ENCODE measurements around the gene SERPINE3. TPM values are rescaled to one million over a fixed set of nuclear protein-coding genes. Genes with fewer than 3 reads are reported as not detected.

SERPINE3 gene
- total RNA-seq (not detected), polyA plus RNA-seq (not detected), total RNA-seq (not detected)

DNA sequence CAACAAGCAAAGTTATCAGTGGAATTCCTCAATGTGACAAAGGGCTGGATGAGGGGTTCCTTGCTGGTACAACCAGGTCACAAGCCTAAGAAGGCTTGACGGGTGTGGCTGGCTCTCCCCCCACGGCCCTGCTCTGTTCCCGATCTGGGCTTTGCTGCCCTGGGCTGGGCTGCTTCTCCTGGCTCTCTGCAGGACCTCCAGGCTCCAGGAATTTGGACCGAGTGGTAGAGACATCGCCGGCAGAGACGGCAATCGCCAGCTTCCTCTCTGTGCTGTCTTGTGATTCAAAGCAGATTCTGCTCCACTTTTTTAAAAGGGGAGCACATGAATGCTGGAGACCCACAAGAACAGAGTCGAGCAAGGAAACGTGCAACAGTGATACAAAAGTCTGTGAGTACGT, at the start of gene SERPINE3:
Gene SERPINE3, plus strand, starts transcription at position 338 of the 400 bp plus-strand sequence. CDS start 1,401 bp downstream, outside the sequence.
- ATAC-seq (no peak), DNase-seq (no peak)
- POLR2A ChIA-PET, result no interaction called here
- Histone ChIP-seq H3K4me1 (ENCODE audit: control insufficient read depth in 2 of 2, insufficient read depth in 2 of 2, low read length in 2 of 2) (no peaks in the 10 kb centered on the region), H3K36me3 (ENCODE audit: control insufficient read depth in 2 of 3, insufficient read depth in 3 of 3, low read length in 3 of 3) (no peaks in the 10 kb centered on the region), H3K27me3 (ENCODE audit: control insufficient read depth in 2 of 2, insufficient read depth in 2 of 2, low read length in 2 of 2) (no peaks in the 10 kb centered on the region), H3K4me3 (ENCODE audit: low read length) (no peak within 1 kb of the TSS), H3K27ac (ENCODE audit: low read depth, low read length) (no peak within 1 kb of the TSS), H3K9me3 (ENCODE audit: control insufficient read depth in 2 of 3, low read length in 3 of 3) (no peaks in the 10 kb centered on the region)
- no peak within 1 kb of the TSS for H3K4me3 Mint-ChIP-seq
- H3K27ac Mint-ChIP-seq, result no peak within 1 kb of the TSS
- intact Hi-C loops (cut with micrococcal nuclease), result no loop called here
- no peaks in the 10 kb centered on the region for H3K27me3 Mint-ChIP-seq
- H3K9me3 Mint-ChIP-seq, result no peaks in the 10 kb centered on the region
- CTCF ChIA-PET, result no interaction called here
- H3K4me1 Mint-ChIP-seq, result peaks cover 0 to 8% (median 0%) of the 10 kb centered on the region in 7 donors
- H3K36me3 Mint-ChIP-seq, result peaks cover 0 to 5% (median 0%) of the 10 kb centered on the region in 5 donors

DNA sequence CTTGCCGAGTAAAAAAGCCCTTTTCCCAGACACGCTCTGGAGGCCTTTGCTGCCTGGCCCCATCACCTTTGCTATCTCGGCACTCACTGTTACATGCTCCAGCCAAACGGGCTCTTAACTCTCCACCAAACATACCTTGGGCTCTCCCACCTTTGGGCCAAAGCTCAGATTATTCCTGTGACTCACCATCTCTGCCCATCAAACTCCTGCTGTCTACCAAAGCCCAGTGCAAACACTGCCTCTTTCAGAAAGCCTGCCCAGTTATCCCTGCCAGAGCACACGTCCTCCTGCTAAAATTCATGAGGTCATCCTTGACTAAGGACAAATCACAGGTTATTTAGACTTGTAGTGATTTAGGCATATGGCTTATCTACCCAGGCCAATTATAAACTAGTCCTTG, 48.1 kb upstream of the SERPINE3 start:
- H3K4me1 Mint-ChIP-seq, result peaks cover 0 to 3% (median 0%) of the 10 kb centered on the region in 7 donors
- Histone ChIP-seq H3K36me3 (ENCODE audit: control insufficient read depth in 2 of 3, insufficient read depth in 3 of 3, low read length in 3 of 3) (no peaks in the 10 kb centered on the region), H3K4me3 (ENCODE audit: low read length) (no peak overlapping the region), H3K9me3 (ENCODE audit: control insufficient read depth in 2 of 3, low read length in 3 of 3) (no peaks in the 10 kb centered on the region), H3K27me3 (ENCODE audit: control insufficient read depth in 2 of 2, insufficient read depth in 2 of 2, low read length in 2 of 2) (no peaks in the 10 kb centered on the region), H3K4me1 (ENCODE audit: control insufficient read depth in 2 of 2, insufficient read depth in 2 of 2, low read length in 2 of 2) (no peaks in the 10 kb centered on the region), H3K27ac (ENCODE audit: low read depth, low read length) (no peak overlapping the region)
- no peak overlapping the region for H3K4me3 Mint-ChIP-seq
- H3K9me3 Mint-ChIP-seq, result no peaks in the 10 kb centered on the region
- ChIA-PET POLR2A (no interaction called here), CTCF (no interaction called here)
- H3K27ac Mint-ChIP-seq, result no peak overlapping the region
- H3K36me3 Mint-ChIP-seq, result no peaks in the 10 kb centered on the region
- no peak for ATAC-seq
- peaks cover 0 to 9% (median 0%) of the 10 kb centered on the region in 5 donors for H3K27me3 Mint-ChIP-seq
- intact Hi-C loops (cut with micrococcal nuclease), result no loop called here
- DNase-seq, result no peak

DNA sequence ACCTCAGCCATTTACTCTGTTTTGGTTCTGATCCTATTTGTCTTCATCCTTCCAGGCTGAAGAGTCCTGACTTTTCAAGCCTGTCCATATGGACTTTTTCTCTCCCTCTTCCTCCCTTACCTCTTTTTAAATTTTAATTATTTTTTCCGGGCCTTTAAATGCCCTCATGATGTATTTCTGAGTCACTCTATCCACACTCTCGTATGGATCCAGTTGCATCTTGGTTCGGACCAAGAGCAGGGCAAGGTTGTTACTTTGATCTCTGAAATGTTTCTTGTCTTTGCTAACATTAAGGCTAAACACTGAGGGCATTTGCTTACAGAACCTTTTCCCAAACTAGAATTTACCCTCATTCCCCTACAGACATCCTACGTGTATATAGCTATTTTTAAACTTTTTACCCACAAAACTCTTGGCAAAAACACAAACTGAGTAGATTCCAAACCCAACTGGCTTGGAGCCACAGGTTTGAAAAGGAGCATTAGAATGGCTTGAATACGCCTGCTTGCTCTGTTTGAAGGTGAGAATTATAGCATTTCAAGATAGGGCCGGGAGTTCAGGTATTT, 47.4 kb upstream of the SERPINE3 start:
- Histone ChIP-seq H3K4me3 (ENCODE audit: low read length) (no peak overlapping the region), H3K27me3 (ENCODE audit: control insufficient read depth in 2 of 2, insufficient read depth in 2 of 2, low read length in 2 of 2) (no peaks in the 10 kb centered on the region), H3K9me3 (ENCODE audit: control insufficient read depth in 2 of 3, low read length in 3 of 3) (no peaks in the 10 kb centered on the region), H3K27ac (ENCODE audit: low read depth, low read length) (no peak overlapping the region), H3K36me3 (ENCODE audit: control insufficient read depth in 2 of 3, insufficient read depth in 3 of 3, low read length in 3 of 3) (no peaks in the 10 kb centered on the region), H3K4me1 (ENCODE audit: control insufficient read depth in 2 of 2, insufficient read depth in 2 of 2, low read length in 2 of 2) (no peaks in the 10 kb centered on the region)
- Mint-ChIP-seq H3K9me3 (no peaks in the 10 kb centered on the region), H3K4me1 (no peaks in the 10 kb centered on the region), H3K4me3 (no peak overlapping the region), H3K27ac (no peak overlapping the region), H3K36me3 (no peaks in the 10 kb centered on the region), H3K27me3 (peaks cover 0 to 7% (median 0%) of the 10 kb centered on the region in 5 donors)
- intact Hi-C loops (cut with micrococcal nuclease), result no loop called here
- DNase-seq, result no peak
- no peak for ATAC-seq
- ChIA-PET CTCF (no interaction called here), POLR2A (no interaction called here)

DNA sequence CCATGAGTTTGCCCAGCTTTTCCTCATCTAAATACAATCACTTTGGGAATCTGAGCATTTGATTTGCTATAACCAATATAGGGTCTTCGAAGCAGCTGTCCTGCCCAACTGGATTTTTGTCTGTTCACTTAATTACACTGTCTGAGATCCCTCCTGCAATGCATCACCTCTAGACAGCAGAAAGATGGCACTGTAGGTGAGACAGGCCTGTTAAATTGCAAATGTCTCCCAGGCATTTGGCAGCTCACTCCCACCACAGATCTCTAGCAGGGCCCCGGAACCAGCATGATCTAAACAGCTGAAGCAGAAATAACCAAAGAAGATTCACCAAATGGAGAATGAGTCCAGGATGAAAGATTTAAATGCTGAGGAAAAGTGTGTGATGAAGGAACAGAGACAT, 41.9 kb upstream of the SERPINE3 start:
- Mint-ChIP-seq H3K4me3 (no peak overlapping the region), H3K27ac (no peak overlapping the region), H3K27me3 (peaks cover 0 to 5% (median 0%) of the 10 kb centered on the region in 5 donors), H3K4me1 (no peaks in the 10 kb centered on the region), H3K36me3 (peaks cover 0 to 3% (median 0%) of the 10 kb centered on the region in 5 donors), H3K9me3 (no peaks in the 10 kb centered on the region)
- H3K9me3 ChIP-seq (ENCODE audit: control insufficient read depth in 2 of 3, low read length in 3 of 3), result no peaks in the 10 kb centered on the region
- DNase-seq (no peak), ATAC-seq (no peak)
- no peaks in the 10 kb centered on the region for H3K4me1 ChIP-seq (ENCODE audit: control insufficient read depth in 2 of 2, insufficient read depth in 2 of 2, low read length in 2 of 2)
- no peak overlapping the region for H3K4me3 ChIP-seq (ENCODE audit: low read length)
- ChIA-PET CTCF (interaction anchor here (0.9 kb wide), 1 partner anchor 16 kb away, joined by 3 read pairs; no protein-coding TSS in a partner anchor), POLR2A (no interaction called here)
- intact Hi-C loops (cut with micrococcal nuclease), result no loop called here
- no peaks in the 10 kb centered on the region for H3K36me3 ChIP-seq (ENCODE audit: control insufficient read depth in 2 of 3, insufficient read depth in 3 of 3, low read length in 3 of 3)
- H3K27me3 ChIP-seq (ENCODE audit: control insufficient read depth in 2 of 2, insufficient read depth in 2 of 2, low read length in 2 of 2), result no peaks in the 10 kb centered on the region
- no peak overlapping the region for H3K27ac ChIP-seq (ENCODE audit: low read depth, low read length)

DNA sequence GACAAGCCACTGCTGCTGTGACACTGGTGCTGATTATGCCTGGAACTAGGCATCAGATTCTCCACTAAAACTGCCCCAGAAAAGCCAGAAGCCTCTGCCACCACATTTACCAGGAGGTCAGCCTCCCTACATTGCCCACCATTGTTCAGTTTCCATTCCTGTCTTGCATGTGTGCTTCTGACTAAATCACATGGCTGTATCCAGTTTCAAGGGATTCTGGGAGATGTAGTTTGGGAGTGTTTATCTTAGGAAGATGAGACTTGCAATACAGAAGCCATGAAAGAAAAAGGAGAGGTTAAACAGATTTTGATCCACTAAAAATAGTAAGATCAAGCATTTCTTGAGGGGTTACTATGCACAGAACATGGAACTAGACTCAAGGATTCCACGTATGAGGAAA, 40.7 kb upstream of the SERPINE3 start:
- Mint-ChIP-seq H3K9me3 (no peaks in the 10 kb centered on the region), H3K27ac (no peak overlapping the region), H3K27me3 (peaks cover 0 to 5% (median 0%) of the 10 kb centered on the region in 5 donors), H3K36me3 (peaks cover 0 to 3% (median 0%) of the 10 kb centered on the region in 5 donors), H3K4me1 (no peaks in the 10 kb centered on the region), H3K4me3 (no peak overlapping the region)
- DNase-seq (no peak), ATAC-seq (no peak)
- H3K36me3 ChIP-seq (ENCODE audit: control insufficient read depth in 2 of 3, insufficient read depth in 3 of 3, low read length in 3 of 3), result no peaks in the 10 kb centered on the region
- H3K4me1 ChIP-seq (ENCODE audit: control insufficient read depth in 2 of 2, insufficient read depth in 2 of 2, low read length in 2 of 2), result no peaks in the 10 kb centered on the region
- H3K4me3 ChIP-seq (ENCODE audit: low read length), result no peak overlapping the region
- H3K9me3 ChIP-seq (ENCODE audit: control insufficient read depth in 2 of 3, low read length in 3 of 3), result no peaks in the 10 kb centered on the region
- no peak overlapping the region for H3K27ac ChIP-seq (ENCODE audit: low read depth, low read length)
- ChIA-PET CTCF (interaction anchor here (1.0 kb wide), 1 partner anchor 10 kb away, joined by 3 read pairs; no protein-coding TSS in a partner anchor), POLR2A (no interaction called here)
- intact Hi-C loops (cut with micrococcal nuclease), result no loop called here
- H3K27me3 ChIP-seq (ENCODE audit: control insufficient read depth in 2 of 2, insufficient read depth in 2 of 2, low read length in 2 of 2), result no peaks in the 10 kb centered on the region

DNA sequence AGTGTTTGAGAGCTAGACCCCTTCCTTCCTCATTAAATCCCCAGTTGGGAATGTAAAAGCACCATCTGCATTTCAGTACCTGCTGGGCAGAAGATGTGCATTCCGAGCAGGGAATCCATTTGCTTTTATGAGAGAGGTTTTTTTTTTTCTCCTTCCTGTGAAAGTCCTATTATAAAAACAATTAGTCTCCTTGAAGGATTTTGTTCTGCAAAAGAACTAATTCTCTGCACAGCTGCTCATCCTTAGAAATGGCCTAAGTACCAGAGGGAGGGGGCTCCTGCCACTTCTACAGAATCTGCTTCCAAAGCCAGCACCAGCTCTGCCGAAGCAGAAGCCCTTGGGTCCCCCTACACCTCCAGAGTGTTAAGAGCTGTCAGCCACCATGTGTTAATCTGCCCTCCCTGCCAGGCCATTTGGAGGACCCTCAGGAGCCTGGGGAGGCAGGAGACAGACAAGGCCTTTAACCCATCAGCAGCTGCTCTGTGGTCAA, 36.4 kb upstream of the SERPINE3 start:
- H3K27ac Mint-ChIP-seq, result no peak overlapping the region
- Histone ChIP-seq H3K4me3 (ENCODE audit: low read length) (no peak overlapping the region), H3K27ac (ENCODE audit: low read depth, low read length) (no peak overlapping the region), H3K27me3 (ENCODE audit: control insufficient read depth in 2 of 2, insufficient read depth in 2 of 2, low read length in 2 of 2) (no peaks in the 10 kb centered on the region), H3K9me3 (ENCODE audit: control insufficient read depth in 2 of 3, low read length in 3 of 3) (no peaks in the 10 kb centered on the region), H3K36me3 (ENCODE audit: control insufficient read depth in 2 of 3, insufficient read depth in 3 of 3, low read length in 3 of 3) (no peaks in the 10 kb centered on the region), H3K4me1 (ENCODE audit: control insufficient read depth in 2 of 2, insufficient read depth in 2 of 2, low read length in 2 of 2) (no peaks in the 10 kb centered on the region)
- H3K4me3 Mint-ChIP-seq, result no peak overlapping the region
- peaks cover 0 to 5% (median 0%) of the 10 kb centered on the region in 5 donors for H3K27me3 Mint-ChIP-seq
- no peaks in the 10 kb centered on the region for H3K9me3 Mint-ChIP-seq
- ChIA-PET POLR2A (no interaction called here), CTCF (no interaction called here)
- no peaks in the 10 kb centered on the region for H3K4me1 Mint-ChIP-seq
- ATAC-seq (no peak), DNase-seq (no peak)
- peaks cover 0 to 3% (median 0%) of the 10 kb centered on the region in 5 donors for H3K36me3 Mint-ChIP-seq
- intact Hi-C loops (cut with micrococcal nuclease), result no loop called here

DNA sequence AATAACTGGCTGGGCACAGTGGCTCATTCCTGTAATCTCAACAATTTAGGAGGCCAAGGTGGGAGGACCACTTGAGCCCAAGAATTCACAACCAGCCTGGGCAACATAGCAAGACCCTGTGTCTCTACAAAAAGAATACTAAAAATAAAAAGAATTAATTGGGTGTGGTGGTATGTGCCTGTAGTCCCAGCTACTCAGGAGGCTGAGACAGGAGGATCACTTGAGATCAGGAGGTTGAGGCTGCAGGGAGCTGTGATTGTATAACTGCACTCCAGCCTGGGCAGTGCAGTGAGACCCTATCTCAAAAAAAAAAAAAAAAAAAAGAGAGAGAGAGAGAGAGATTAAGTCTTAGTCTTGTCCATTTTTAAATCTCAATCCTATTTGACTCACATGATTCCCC, 35.6 kb upstream of the SERPINE3 start:
- H3K4me3 Mint-ChIP-seq, result no peak overlapping the region
- intact Hi-C loops (cut with micrococcal nuclease), result no loop called here
- Histone ChIP-seq H3K36me3 (ENCODE audit: control insufficient read depth in 2 of 3, insufficient read depth in 3 of 3, low read length in 3 of 3) (no peaks in the 10 kb centered on the region), H3K27ac (ENCODE audit: low read depth, low read length) (no peak overlapping the region), H3K27me3 (ENCODE audit: control insufficient read depth in 2 of 2, insufficient read depth in 2 of 2, low read length in 2 of 2) (no peaks in the 10 kb centered on the region), H3K9me3 (ENCODE audit: control insufficient read depth in 2 of 3, low read length in 3 of 3) (no peaks in the 10 kb centered on the region), H3K4me1 (ENCODE audit: control insufficient read depth in 2 of 2, insufficient read depth in 2 of 2, low read length in 2 of 2) (no peaks in the 10 kb centered on the region), H3K4me3 (ENCODE audit: low read length) (no peak overlapping the region)
- H3K36me3 Mint-ChIP-seq, result peaks cover 0 to 3% (median 0%) of the 10 kb centered on the region in 5 donors
- ChIA-PET POLR2A (interaction anchor here (0.5 kb wide), 1 partner anchor 23 kb away, joined by 3 read pairs; no protein-coding TSS in a partner anchor), CTCF (no interaction called here)
- peaks cover 0 to 2% (median 0%) of the 10 kb centered on the region in 7 donors for H3K4me1 Mint-ChIP-seq
- peaks cover 0 to 5% (median 0%) of the 10 kb centered on the region in 5 donors for H3K27me3 Mint-ChIP-seq
- no peaks in the 10 kb centered on the region for H3K9me3 Mint-ChIP-seq
- no peak for ATAC-seq
- no peak overlapping the region for H3K27ac Mint-ChIP-seq
- no peak for DNase-seq

Measured in naive thymus-derived CD4-positive, alpha-beta T cell (primary cell).